CD4-positive, alpha-beta T cell treated with Interleukin-1 beta for 1 hour (primary cell): ENCODE data around the gene CHST9.

Experiments used
- DNase-seq, 2 donors: peaks; one replicate each; pipeline ENCODE4 v3.0.0-alpha.2; 2020 to 2022

The CHST9 gene

DNA sequence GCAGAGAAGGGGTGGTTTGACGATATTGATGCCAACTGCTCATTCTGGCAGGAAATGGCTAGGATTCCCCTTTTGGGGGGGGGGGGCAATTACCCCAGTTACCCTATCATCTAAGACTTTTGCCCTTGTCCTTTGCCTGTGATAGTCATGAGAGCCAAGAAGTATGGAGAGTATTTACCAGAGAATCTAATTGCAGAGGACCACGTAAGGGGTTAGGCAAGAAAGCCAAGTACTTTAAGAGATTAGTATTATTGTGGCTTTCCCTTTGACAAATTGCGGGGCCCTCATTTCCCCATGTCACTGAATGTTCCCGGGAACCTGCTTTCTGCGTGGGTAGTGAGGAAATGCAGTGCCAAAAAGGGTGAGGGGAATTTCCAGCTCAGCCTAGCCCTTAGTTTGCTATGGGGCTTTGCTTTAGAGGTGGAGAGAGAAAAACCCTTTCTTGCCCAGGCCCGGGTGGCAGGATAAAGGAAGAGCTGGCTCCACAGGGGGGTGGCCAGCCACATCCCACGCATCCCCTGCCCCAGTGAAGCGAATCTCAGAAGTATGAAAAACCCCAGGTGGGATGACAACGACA lies 321.1 kb downstream of the CHST9 start:
- no peak for DNase-seq

GRCh38 chr18:26863122-26863879 lies 321.8 kb downstream of the CHST9 start:
- DNase-seq = no peak

DNA sequence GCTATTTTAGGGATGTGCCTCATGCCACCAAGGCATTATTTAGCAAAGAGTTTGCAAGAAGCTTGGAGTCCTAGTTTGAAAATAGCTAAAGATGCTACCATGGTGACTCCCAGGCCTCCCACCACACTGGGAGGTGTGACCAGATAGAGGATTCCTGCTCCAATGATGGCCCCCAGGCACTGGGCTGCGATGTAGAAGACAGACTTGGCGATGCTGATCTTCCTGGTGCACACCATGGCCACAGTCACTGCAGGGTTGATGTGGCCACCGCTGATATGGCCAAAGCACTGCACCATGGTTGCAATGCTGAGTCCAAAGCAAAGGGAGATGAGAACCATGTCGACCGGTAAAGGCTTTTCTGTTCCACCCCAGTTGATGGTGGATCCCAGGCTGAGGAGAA lies 323.0 kb downstream of the CHST9 start:
- DNase-seq = no peak
